Adipocyte (in vitro differentiated cells): Measurements from ENCODE around the gene PRRX2.
"Not testable (repeated sequence)": the region's sequence is repeated elsewhere in the genome, so short reads cannot be mapped to it uniquely, and the experiment has no call there.

Experiments
- DNase-seq: peaks from one replicate; pipeline ENCODE4 v3.0.0-alpha.2; 2015; ENCODE audit warnings: low read depth
- H3K27me3 ChIP-seq: replicated peaks from 2 replicates; pipeline ENCODE4 v1.7.0; 2013; ENCODE audit warnings: mild to moderate bottlenecking, low read length, moderate library complexity; ENCODE audit not compliant: control insufficient read depth, insufficient read depth
- H3K36me3 ChIP-seq: 2 replicates; pipeline ENCODE4 v1.7.0; 2013; ENCODE audit warnings: low read length, mild to moderate bottlenecking, moderate library complexity; ENCODE audit not compliant: control insufficient read depth, insufficient read depth, severe bottlenecking
- H3K4me1 ChIP-seq: 2 replicates; pipeline ENCODE4 v1.7.0; 2013; ENCODE audit warnings: mild to moderate bottlenecking, low read length, moderate library complexity; ENCODE audit not compliant: control insufficient read depth, insufficient read depth
- H3K4me3 ChIP-seq: 2 replicates; pipeline ENCODE4 v1.7.0; 2013; ENCODE audit warnings: mild to moderate bottlenecking, low read length, moderate library complexity
- H3K9ac ChIP-seq: 2 replicates; pipeline ENCODE4 v1.7.0; 2013; ENCODE audit warnings: mild to moderate bottlenecking, low read length, moderate library complexity
- H3K9me3 ChIP-seq: 2 replicates; pipeline ENCODE4 v1.7.0; 2013; ENCODE audit warnings: mild to moderate bottlenecking, low read length, moderate library complexity; ENCODE audit not compliant: control insufficient read depth

Gene PRRX2

DNA sequence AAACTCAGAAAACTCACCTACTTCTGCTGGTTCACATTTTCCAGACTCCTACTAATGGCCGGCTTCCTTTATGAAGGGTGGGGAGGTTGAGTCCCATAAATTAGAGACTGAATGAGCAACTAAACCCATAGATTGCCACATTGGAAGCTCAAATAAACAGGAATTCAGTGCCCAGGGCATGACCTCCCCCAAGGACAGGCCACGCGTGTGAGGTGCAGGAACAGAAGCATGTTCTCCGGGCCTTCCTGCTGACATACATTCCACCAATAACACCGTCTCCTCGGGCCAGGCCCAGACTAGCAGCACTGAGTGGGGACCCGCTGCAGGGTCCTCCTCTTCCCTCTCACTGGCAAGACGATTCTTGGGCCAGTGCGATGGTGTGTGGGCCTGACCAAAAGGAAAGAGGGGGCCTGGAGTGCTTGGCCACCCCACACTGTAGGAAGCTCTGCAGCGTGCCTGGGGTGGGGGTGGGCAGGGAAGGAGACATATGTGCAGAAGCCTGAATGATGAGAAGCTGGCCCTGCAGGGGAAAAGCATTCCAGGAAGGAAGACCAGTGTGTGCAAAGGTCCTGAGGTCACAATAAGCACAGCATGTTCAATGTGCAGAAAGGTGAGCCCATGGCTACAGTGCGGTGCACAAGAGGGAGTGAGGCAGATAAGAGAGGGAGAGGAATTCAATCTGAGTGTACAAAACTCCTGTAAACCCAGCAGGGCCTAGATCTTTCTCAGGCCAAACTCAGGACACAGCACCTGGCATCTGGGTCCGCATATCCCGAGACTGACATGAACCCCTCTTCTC is 75.4 kb downstream of the PRRX2 start:
- Histone ChIP-seq H3K4me1 (peaks cover 24% of the 10 kb centered on the region), H3K36me3 (peaks cover 28% of the 10 kb centered on the region), H3K27me3 (no peaks in the 10 kb centered on the region), H3K9ac (peak overlapping the region; percentile 34), H3K9me3 (no peaks in the 10 kb centered on the region), H3K4me3 (no peak overlapping the region)
- no peak for DNase-seq

DNA sequence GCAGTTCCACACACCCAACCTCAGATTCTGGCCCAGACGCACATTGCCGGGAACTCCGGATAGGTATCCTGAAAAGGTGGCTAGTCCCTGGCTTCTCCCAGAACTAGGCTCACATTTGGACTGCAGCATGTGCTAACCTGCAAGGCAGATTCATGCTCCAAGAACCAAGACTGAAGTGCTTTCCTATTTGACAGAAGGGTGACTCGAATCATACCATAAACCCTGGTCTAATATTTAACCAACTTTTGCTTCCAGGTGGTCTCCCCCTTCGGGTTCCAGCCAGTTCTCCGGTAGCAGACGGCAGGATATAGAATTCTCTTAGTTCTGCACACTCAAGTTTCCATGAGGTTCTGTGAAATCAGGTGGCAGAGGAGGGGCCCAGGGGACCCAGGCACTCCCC is 79.8 kb downstream of the PRRX2 start:
- Histone ChIP-seq H3K9me3 (no peaks in the 10 kb centered on the region), H3K36me3 (peaks cover 22% of the 10 kb centered on the region), H3K4me3 (no peak overlapping the region), H3K27me3 (no peaks in the 10 kb centered on the region), H3K4me1 (peaks cover 38% of the 10 kb centered on the region), H3K9ac (no peak overlapping the region)
- DNase-seq = no peak

- peak; percentile 49 for DNase-seq
- Histone ChIP-seq H3K9ac (no peak overlapping the region), H3K36me3 (peaks cover 16% of the 10 kb centered on the region), H3K4me3 (no peak overlapping the region), H3K27me3 (no peaks in the 10 kb centered on the region), H3K4me1 (peaks cover 46% of the 10 kb centered on the region), H3K9me3 (no peaks in the 10 kb centered on the region)
Measured at GRCh38 chr9:129746092-129746777, 80.8 kb downstream of the PRRX2 start.

- H3K9me3 ChIP-seq = no peaks in the 10 kb centered on the region
- H3K4me1 ChIP-seq = peaks cover 56% of the 10 kb centered on the region
- H3K36me3 ChIP-seq = peaks cover 14% of the 10 kb centered on the region
- no peak overlapping the region for H3K4me3 ChIP-seq
- H3K27me3 ChIP-seq = no peaks in the 10 kb centered on the region
- no peak overlapping the region for H3K9ac ChIP-seq
- no peak for DNase-seq
Measured at GRCh38 chr9:129748249-129748648, 82.8 kb downstream of the PRRX2 start.

- not testable (repeated sequence) for H3K4me3 ChIP-seq, DNase-seq, H3K9me3 ChIP-seq, H3K27me3 ChIP-seq
- Histone ChIP-seq H3K36me3 (peaks cover 14% of the 10 kb centered on the region), H3K4me1 (peaks cover 53% of the 10 kb centered on the region), H3K9ac (peak overlapping the region; percentile 57)
Measured at GRCh38 chr9:129749052-129749451, 83.6 kb downstream of the PRRX2 start.

GRCh38 chr9:129749575-129749974 is 84.1 kb downstream of the PRRX2 start:
- no peaks in the 10 kb centered on the region for H3K27me3 ChIP-seq
- no peaks in the 10 kb centered on the region for H3K9me3 ChIP-seq
- peaks cover 14% of the 10 kb centered on the region for H3K36me3 ChIP-seq
- H3K9ac ChIP-seq = peak overlapping the region; percentile 57
- DNase-seq = no peak
- H3K4me1 ChIP-seq = peaks cover 52% of the 10 kb centered on the region
- H3K4me3 ChIP-seq = peak overlapping the region; percentile 2

GRCh38 chr9:129750013-129750638 is 84.7 kb downstream of the PRRX2 start:
- peak overlapping the region; percentile 57 for H3K9ac ChIP-seq
- peaks cover 52% of the 10 kb centered on the region for H3K4me1 ChIP-seq
- no peaks in the 10 kb centered on the region for H3K27me3 ChIP-seq
- H3K36me3 ChIP-seq = peaks cover 10% of the 10 kb centered on the region
- peak overlapping the region; percentile 2 for H3K4me3 ChIP-seq
- H3K9me3 ChIP-seq = no peaks in the 10 kb centered on the region
- DNase-seq = peak; percentile 85

- Histone ChIP-seq H3K4me3 (peak overlapping the region; percentile 90), H3K9ac (peak overlapping the region; percentile 91), H3K9me3 (no peaks in the 10 kb centered on the region), H3K36me3 (peaks cover 4% of the 10 kb centered on the region), H3K27me3 (no peaks in the 10 kb centered on the region), H3K4me1 (peaks cover 52% of the 10 kb centered on the region)
- peak; percentile 42 for DNase-seq
Measured at GRCh38 chr9:129751841-129752801, 86.7 kb downstream of the PRRX2 start.

GRCh38 chr9:129752900-129753729 is 87.7 kb downstream of the PRRX2 start, which contains the start of gene PTGES:
TSS of gene PTGES (minus strand) at chr9:129753042. CDS start at chr9:129753012, 30 bp downstream.
- DNase-seq = peak; percentile 93
- H3K36me3 ChIP-seq = no peaks in the 10 kb centered on the region
- no peaks in the 10 kb centered on the region for H3K27me3 ChIP-seq
- peaks cover 51% of the 10 kb centered on the region for H3K4me1 ChIP-seq
- no peaks in the 10 kb centered on the region for H3K9me3 ChIP-seq
- H3K4me3 ChIP-seq = peak within 1 kb of the TSS; percentile 90
- H3K9ac ChIP-seq = peak within 1 kb of the TSS; percentile 91

DNA sequence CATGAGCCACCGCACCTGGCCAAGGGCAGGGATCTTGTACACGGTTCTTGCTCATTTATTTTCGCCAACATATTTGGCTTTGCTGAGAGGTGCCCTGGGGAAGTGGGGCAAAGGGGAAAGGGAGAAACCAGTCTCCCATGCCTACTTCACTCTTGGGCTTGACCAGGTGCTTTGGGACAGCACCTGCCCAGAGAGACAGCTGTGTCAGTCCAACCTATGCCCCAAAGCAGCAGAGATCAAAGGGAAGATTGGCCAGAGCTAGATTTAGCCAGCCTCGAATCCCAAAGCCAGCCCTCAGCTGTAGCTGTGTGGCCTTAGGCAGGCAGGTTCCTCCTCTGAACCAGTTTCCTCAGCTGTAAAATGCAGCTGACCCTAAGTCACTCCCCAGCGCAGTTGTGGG is 89.7 kb downstream of the PRRX2 start:
- Histone ChIP-seq H3K4me3 (no peak overlapping the region), H3K9ac (no peak overlapping the region), H3K4me1 (peaks cover 38% of the 10 kb centered on the region), H3K9me3 (no peaks in the 10 kb centered on the region), H3K36me3 (no peaks in the 10 kb centered on the region), H3K27me3 (no peaks in the 10 kb centered on the region)
- DNase-seq = no peak
